ENCODE data around the gene AFAP1L2. TPM values are rescaled to one million over a fixed set of nuclear protein-coding genes. Genes with fewer than 3 reads are reported as not detected.

The AFAP1L2 gene
- polyA plus RNA-seq, 4 donors = 1.1 to 7.7 (median 3.3) TPM

- FAIRE-seq (no peak), DNase-seq (no peak)
- Histone ChIP-seq H3K9me3 (ENCODE audit: control insufficient read depth in 2 of 2, insufficient read depth in 1 of 2, low read depth in 1 of 2, low read length in 1 of 2) (no peaks in the 10 kb centered on the region), H3K4me3 (ENCODE audit: low read depth in 1 of 3, low read length in 3 of 3) (no peak overlapping the region), H3K4me1 (ENCODE audit: control insufficient read depth in 3 of 3, insufficient read depth in 2 of 3, low read depth in 1 of 3, low read length in 2 of 3) (no peaks in the 10 kb centered on the region), H3K36me3 (ENCODE audit: control insufficient read depth in 3 of 3, insufficient read depth in 2 of 3, low read depth in 1 of 3, low read length in 3 of 3) (peaks cover 0 to 9% (median 0%) of the 10 kb centered on the region in 3 donors), H3K27me3 (ENCODE audit: control insufficient read depth in 3 of 3, insufficient read depth in 3 of 3, low read length in 3 of 3) (no peaks in the 10 kb centered on the region), H3K27ac (ENCODE audit: low read depth in 1 of 3, low read length in 2 of 3) (no peak overlapping the region)
- 81 to 92% (median 87%) methylated on average over 4 of the region's 4 CpGs for WGBS, 3 donors
Measured at GRCh38 chr10:114262496-114262895, 141.8 kb downstream of the AFAP1L2 start.

- WGBS, 3 donors = 57 to 80% (median 69%) methylated on average over 2 of the region's 2 CpGs
- H3K27ac ChIP-seq (ENCODE audit: low read depth in 1 of 3, low read length in 2 of 3) = peak overlapping the region in 1 of 3 donors; percentile 52
- H3K9me3 ChIP-seq (ENCODE audit: control insufficient read depth in 2 of 2, insufficient read depth in 1 of 2, low read depth in 1 of 2, low read length in 1 of 2) = no peaks in the 10 kb centered on the region
Measured at GRCh38 chr10:114261076-114261475, 143.2 kb downstream of the AFAP1L2 start.

GRCh38 chr10:114260366-114260765 is 143.9 kb downstream of the AFAP1L2 start:
- WGBS, 3 donors = 84 to 91% (median 88%) methylated on average over 5 of the region's 5 CpGs
- H3K4me3 ChIP-seq (ENCODE audit: low read depth in 1 of 3, low read length in 3 of 3) = no peak overlapping the region
- no peaks in the 10 kb centered on the region for H3K27me3 ChIP-seq (ENCODE audit: control insufficient read depth in 3 of 3, insufficient read depth in 3 of 3, low read length in 3 of 3)
- DNase-seq = no peak
- no peaks in the 10 kb centered on the region for H3K9me3 ChIP-seq (ENCODE audit: control insufficient read depth in 2 of 2, insufficient read depth in 1 of 2, low read depth in 1 of 2, low read length in 1 of 2)
- no peak for FAIRE-seq
- H3K36me3 ChIP-seq (ENCODE audit: control insufficient read depth in 3 of 3, insufficient read depth in 2 of 3, low read depth in 1 of 3, low read length in 3 of 3) = peaks cover 0 to 9% (median 0%) of the 10 kb centered on the region in 3 donors
- H3K4me1 ChIP-seq (ENCODE audit: control insufficient read depth in 3 of 3, insufficient read depth in 2 of 3, low read depth in 1 of 3, low read length in 2 of 3) = no peaks in the 10 kb centered on the region
- peak overlapping the region in 1 of 3 donors; percentile 52 for H3K27ac ChIP-seq (ENCODE audit: low read depth in 1 of 3, low read length in 2 of 3)

More at GRCh38 chr10:114261076-114261475, 143.2 kb downstream of the AFAP1L2 start:
- peaks cover 0 to 9% (median 0%) of the 10 kb centered on the region in 3 donors for H3K36me3 ChIP-seq (ENCODE audit: control insufficient read depth in 3 of 3, insufficient read depth in 2 of 3, low read depth in 1 of 3, low read length in 3 of 3)
- DNase-seq (no peak), FAIRE-seq (no peak)
- H3K4me3 ChIP-seq (ENCODE audit: low read depth in 1 of 3, low read length in 3 of 3) = no peak overlapping the region
- no peaks in the 10 kb centered on the region for H3K4me1 ChIP-seq (ENCODE audit: control insufficient read depth in 3 of 3, insufficient read depth in 2 of 3, low read depth in 1 of 3, low read length in 2 of 3)
- no peaks in the 10 kb centered on the region for H3K27me3 ChIP-seq (ENCODE audit: control insufficient read depth in 3 of 3, insufficient read depth in 3 of 3, low read length in 3 of 3)

- Histone ChIP-seq H3K4me3 (ENCODE audit: low read depth in 1 of 3, low read length in 3 of 3) (no peak overlapping the region), H3K27ac (ENCODE audit: low read depth in 1 of 3, low read length in 2 of 3) (no peak overlapping the region), H3K4me1 (ENCODE audit: control insufficient read depth in 3 of 3, insufficient read depth in 2 of 3, low read depth in 1 of 3, low read length in 2 of 3) (no peaks in the 10 kb centered on the region), H3K9me3 (ENCODE audit: control insufficient read depth in 2 of 2, insufficient read depth in 1 of 2, low read depth in 1 of 2, low read length in 1 of 2) (no peaks in the 10 kb centered on the region), H3K27me3 (ENCODE audit: control insufficient read depth in 3 of 3, insufficient read depth in 3 of 3, low read length in 3 of 3) (no peaks in the 10 kb centered on the region), H3K36me3 (ENCODE audit: control insufficient read depth in 3 of 3, insufficient read depth in 2 of 3, low read depth in 1 of 3, low read length in 3 of 3) (peaks cover 0 to 9% (median 0%) of the 10 kb centered on the region in 3 donors)
- 74 to 92% (median 86%) methylated on average over 10 of the region's 10 CpGs for WGBS, 3 donors
- FAIRE-seq = no peak
- no peak for DNase-seq
Measured at GRCh38 chr10:114259824-114260223, 144.5 kb downstream of the AFAP1L2 start.

GRCh38 chr10:114258274-114258840 is 145.9 kb downstream of the AFAP1L2 start:
- peak in 1 of 2 donors; percentile 32 for DNase-seq
- no peak for FAIRE-seq
- 60 to 64% (median 61%) methylated on average over 5 of the region's 5 CpGs for WGBS, 3 donors
- Histone ChIP-seq H3K27me3 (ENCODE audit: control insufficient read depth in 3 of 3, insufficient read depth in 3 of 3, low read length in 3 of 3) (no peaks in the 10 kb centered on the region), H3K9me3 (ENCODE audit: control insufficient read depth in 2 of 2, insufficient read depth in 1 of 2, low read depth in 1 of 2, low read length in 1 of 2) (no peaks in the 10 kb centered on the region), H3K4me3 (ENCODE audit: low read depth in 1 of 3, low read length in 3 of 3) (no peak overlapping the region), H3K4me1 (ENCODE audit: control insufficient read depth in 3 of 3, insufficient read depth in 2 of 3, low read depth in 1 of 3, low read length in 2 of 3) (no peaks in the 10 kb centered on the region), H3K36me3 (ENCODE audit: control insufficient read depth in 3 of 3, insufficient read depth in 2 of 3, low read depth in 1 of 3, low read length in 3 of 3) (peaks cover 0 to 17% (median 0%) of the 10 kb centered on the region in 3 donors), H3K27ac (ENCODE audit: low read depth in 1 of 3, low read length in 2 of 3) (no peak overlapping the region)

- Histone ChIP-seq H3K4me1 (ENCODE audit: control insufficient read depth in 3 of 3, insufficient read depth in 2 of 3, low read depth in 1 of 3, low read length in 2 of 3) (no peaks in the 10 kb centered on the region), H3K27ac (ENCODE audit: low read depth in 1 of 3, low read length in 2 of 3) (no peak overlapping the region), H3K9me3 (ENCODE audit: control insufficient read depth in 2 of 2, insufficient read depth in 1 of 2, low read depth in 1 of 2, low read length in 1 of 2) (no peaks in the 10 kb centered on the region), H3K27me3 (ENCODE audit: control insufficient read depth in 3 of 3, insufficient read depth in 3 of 3, low read length in 3 of 3) (no peaks in the 10 kb centered on the region), H3K36me3 (ENCODE audit: control insufficient read depth in 3 of 3, insufficient read depth in 2 of 3, low read depth in 1 of 3, low read length in 3 of 3) (peaks cover 0 to 14% (median 0%) of the 10 kb centered on the region in 3 donors), H3K4me3 (ENCODE audit: low read depth in 1 of 3, low read length in 3 of 3) (no peak overlapping the region)
- FAIRE-seq (no peak), DNase-seq (no peak)
- 66 to 70% (median 68%) methylated on average over 3 of the region's 3 CpGs for WGBS, 3 donors
Measured at GRCh38 chr10:114257498-114257897, 146.8 kb downstream of the AFAP1L2 start.

- H3K4me1 ChIP-seq (ENCODE audit: control insufficient read depth in 3 of 3, insufficient read depth in 2 of 3, low read depth in 1 of 3, low read length in 2 of 3) = no peaks in the 10 kb centered on the region
- no peak overlapping the region for H3K27ac ChIP-seq (ENCODE audit: low read depth in 1 of 3, low read length in 2 of 3)
- no peaks in the 10 kb centered on the region for H3K9me3 ChIP-seq (ENCODE audit: control insufficient read depth in 2 of 2, insufficient read depth in 1 of 2, low read depth in 1 of 2, low read length in 1 of 2)
- DNase-seq = no peak
- no peak overlapping the region for H3K4me3 ChIP-seq (ENCODE audit: low read depth in 1 of 3, low read length in 3 of 3)
- peaks cover 0 to 11% (median 0%) of the 10 kb centered on the region in 3 donors for H3K36me3 ChIP-seq (ENCODE audit: control insufficient read depth in 3 of 3, insufficient read depth in 2 of 3, low read depth in 1 of 3, low read length in 3 of 3)
- no peak for FAIRE-seq
- H3K27me3 ChIP-seq (ENCODE audit: control insufficient read depth in 3 of 3, insufficient read depth in 3 of 3, low read length in 3 of 3) = no peaks in the 10 kb centered on the region
- WGBS, 3 donors = 87 to 90% (median 89%) methylated on average over 3 of the region's 3 CpGs
Measured at GRCh38 chr10:114256822-114257221, 147.5 kb downstream of the AFAP1L2 start.

GRCh38 chr10:114256008-114256765 is 148.1 kb downstream of the AFAP1L2 start:
- H3K27me3 ChIP-seq (ENCODE audit: control insufficient read depth in 3 of 3, insufficient read depth in 3 of 3, low read length in 3 of 3) = no peaks in the 10 kb centered on the region
- no peak for DNase-seq
- 81 to 88% (median 84%) methylated on average over 12 of the region's 12 CpGs for WGBS, 3 donors
- no peak for FAIRE-seq
- no peak overlapping the region for H3K4me3 ChIP-seq (ENCODE audit: low read depth in 1 of 3, low read length in 3 of 3)
- H3K9me3 ChIP-seq (ENCODE audit: control insufficient read depth in 2 of 2, insufficient read depth in 1 of 2, low read depth in 1 of 2, low read length in 1 of 2) = no peaks in the 10 kb centered on the region
- no peaks in the 10 kb centered on the region for H3K4me1 ChIP-seq (ENCODE audit: control insufficient read depth in 3 of 3, insufficient read depth in 2 of 3, low read depth in 1 of 3, low read length in 2 of 3)
- no peak overlapping the region for H3K27ac ChIP-seq (ENCODE audit: low read depth in 1 of 3, low read length in 2 of 3)
- peaks cover 0 to 11% (median 0%) of the 10 kb centered on the region in 3 donors for H3K36me3 ChIP-seq (ENCODE audit: control insufficient read depth in 3 of 3, insufficient read depth in 2 of 3, low read depth in 1 of 3, low read length in 3 of 3)
